Measurements from ENCODE around the gene ATP5F1D. TPM values are rescaled to one million over a fixed set of nuclear protein-coding genes. Genes with fewer than 3 reads are reported as not detected.

The ATP5F1D gene
- total RNA-seq, 1 donor from 2014 or later, result 167 TPM

DNA sequence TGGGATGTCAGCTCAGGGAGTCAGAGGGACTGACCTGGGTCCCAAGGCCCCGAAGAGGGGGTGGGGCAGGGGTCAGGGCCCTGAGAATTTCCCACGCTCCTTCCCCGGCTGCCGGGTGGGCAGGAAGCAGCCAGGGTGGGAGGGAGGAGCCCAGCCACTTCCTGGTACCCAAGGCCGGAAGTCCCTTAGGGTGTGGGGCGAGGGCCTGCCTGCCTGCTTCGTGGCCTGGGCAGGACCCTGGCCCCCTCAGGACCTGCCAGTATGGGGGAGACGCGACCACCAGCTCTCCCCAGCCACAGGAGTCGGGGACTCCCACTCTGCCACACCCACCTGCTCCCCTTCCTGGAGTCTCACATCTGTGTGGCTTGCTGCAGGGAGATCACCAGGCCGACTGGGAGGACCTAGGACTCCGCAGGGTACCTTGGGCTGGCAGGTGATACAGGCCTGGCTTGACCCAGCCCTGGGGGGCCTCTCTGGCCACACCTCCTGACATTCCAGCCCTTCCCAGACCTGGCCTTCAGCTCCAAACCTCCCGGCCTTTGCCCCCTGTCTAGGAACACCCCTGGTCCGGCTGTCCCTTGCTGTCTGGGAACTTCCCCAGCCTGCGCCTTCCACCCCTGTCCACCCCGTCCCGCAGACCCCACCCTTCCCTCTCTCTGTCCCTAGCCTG is 17.8 kb downstream of the ATP5F1D start:
- peaks cover 83% of the 10 kb centered on the region for H3K4me1 Mint-ChIP-seq (ENCODE audit: unreplicated experiment)

DNA sequence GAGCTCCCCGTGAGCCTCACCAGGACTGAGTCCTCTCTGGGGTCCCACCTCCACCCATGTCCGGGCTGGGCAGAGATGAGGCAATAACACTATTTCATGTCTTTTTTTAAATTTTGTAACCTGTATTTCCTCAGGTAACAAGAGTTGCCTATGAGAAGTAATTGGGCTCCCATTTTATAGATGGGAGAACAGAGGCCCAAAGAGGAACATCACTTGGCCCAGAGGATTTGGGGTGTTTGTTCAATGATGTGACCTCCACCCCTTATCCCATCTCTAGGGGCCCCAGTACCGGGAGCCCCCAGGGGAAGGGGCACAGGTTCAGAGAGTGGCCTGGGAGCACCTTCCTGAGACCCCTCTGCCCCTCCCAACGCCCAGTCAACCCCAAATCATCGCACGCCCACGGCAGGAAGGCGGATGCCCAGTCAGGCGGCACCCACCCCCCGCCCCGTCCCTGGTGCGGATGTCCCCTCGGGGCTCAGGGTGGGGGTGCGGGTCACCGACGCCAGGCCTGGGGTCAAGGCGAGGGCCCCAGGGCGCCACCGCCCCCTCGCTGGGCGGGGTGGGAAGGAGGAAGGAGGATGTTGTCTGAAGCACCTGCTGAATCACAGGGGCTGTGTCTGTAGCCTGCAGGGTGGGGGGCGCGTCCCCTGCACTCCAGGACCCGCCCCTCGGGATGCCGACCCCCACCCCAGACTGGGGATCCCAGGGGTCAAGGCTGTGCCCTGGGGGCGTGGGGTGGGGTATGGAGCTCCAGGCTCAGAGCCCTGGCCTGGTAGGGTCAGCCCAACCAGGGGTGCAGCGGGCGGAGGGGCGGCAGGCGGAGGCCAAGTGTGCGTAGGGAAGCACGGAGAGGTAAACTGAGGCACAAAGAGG is 18.6 kb downstream of the ATP5F1D start:
- Mint-ChIP-seq H3K27me3 (ENCODE audit: unreplicated experiment) (no peaks in the 10 kb centered on the region), H3K27ac (ENCODE audit: unreplicated experiment) (peak overlapping the region; percentile 95), H3K4me1 (ENCODE audit: unreplicated experiment) (peaks cover 84% of the 10 kb centered on the region), H3K9me3 (ENCODE audit: unreplicated experiment) (no peaks in the 10 kb centered on the region), H3K36me3 (ENCODE audit: unreplicated experiment) (peaks cover 22% of the 10 kb centered on the region), H3K4me3 (ENCODE audit: unreplicated experiment) (peak overlapping the region; percentile 57)
- no peak for DNase-seq (ENCODE audit: extremely low spot score, unreplicated experiment)
- TF ChIP-seq, protein P1, sequence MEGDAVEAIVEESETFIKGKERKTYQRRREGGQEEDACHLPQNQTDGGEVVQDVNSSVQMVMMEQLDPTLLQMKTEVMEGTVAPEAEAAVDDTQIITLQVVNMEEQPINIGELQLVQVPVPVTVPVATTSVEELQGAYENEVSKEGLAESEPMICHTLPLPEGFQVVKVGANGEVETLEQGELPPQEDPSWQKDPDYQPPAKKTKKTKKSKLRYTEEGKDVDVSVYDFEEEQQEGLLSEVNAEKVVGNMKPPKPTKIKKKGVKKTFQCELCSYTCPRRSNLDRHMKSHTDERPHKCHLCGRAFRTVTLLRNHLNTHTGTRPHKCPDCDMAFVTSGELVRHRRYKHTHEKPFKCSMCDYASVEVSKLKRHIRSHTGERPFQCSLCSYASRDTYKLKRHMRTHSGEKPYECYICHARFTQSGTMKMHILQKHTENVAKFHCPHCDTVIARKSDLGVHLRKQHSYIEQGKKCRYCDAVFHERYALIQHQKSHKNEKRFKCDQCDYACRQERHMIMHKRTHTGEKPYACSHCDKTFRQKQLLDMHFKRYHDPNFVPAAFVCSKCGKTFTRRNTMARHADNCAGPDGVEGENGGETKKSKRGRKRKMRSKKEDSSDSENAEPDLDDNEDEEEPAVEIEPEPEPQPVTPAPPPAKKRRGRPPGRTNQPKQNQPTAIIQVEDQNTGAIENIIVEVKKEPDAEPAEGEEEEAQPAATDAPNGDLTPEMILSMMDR (IDR thresholded peaks at IDR 0.05), result no peak

More for the DNA sequence above, 17.8 kb downstream of the ATP5F1D start:
- TF ChIP-seq, protein P1 (IDR thresholded peaks at IDR 0.05), result no peak
- peaks cover 27% of the 10 kb centered on the region for H3K36me3 Mint-ChIP-seq (ENCODE audit: unreplicated experiment)
- H3K4me3 Mint-ChIP-seq (ENCODE audit: unreplicated experiment), result peak overlapping the region; percentile 53
- H3K27ac Mint-ChIP-seq (ENCODE audit: unreplicated experiment), result peak overlapping the region; percentile 95
- DNase-seq (ENCODE audit: extremely low spot score, unreplicated experiment), result no peak
- no peaks in the 10 kb centered on the region for H3K9me3 Mint-ChIP-seq (ENCODE audit: unreplicated experiment)
- H3K27me3 Mint-ChIP-seq (ENCODE audit: unreplicated experiment), result no peaks in the 10 kb centered on the region

DNA sequence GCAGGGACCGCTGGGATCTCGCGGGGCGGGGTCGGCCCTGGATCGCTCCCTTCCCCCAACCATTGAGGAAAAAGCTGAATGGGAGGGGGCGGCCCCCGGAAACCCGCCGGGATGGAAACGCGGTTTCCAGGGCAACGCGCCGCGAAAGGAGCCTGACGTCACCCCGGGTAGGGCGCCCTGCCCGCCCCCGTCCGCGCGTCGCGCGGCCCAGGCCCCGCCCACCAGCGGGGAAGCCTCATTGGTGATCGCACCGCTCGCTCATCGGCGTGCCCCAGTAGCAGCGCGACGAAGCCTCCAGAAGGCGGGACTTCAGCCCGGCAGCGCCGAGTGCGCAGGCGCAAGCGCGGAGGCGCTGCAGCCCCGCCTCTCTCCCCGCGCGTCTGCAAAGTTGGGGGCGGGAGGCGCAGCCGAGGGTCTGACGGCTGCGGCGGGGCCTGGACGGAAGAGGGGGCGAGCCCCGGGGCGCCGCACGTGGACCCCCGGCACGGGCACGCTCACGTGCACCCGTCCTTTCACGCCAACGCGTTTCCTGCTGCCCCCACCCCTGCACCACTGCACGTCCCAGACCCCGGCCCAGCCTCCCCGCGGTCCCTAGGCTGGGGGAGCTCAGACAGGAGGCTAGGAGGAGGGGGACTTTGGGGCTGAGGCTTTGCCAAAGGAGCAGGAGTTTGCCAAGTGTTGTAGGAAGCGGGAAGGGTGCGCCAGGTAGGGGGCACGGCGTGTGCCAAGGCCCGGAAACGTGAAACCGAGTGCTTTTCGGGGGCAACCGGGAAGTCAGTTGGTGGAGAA is 19.4 kb downstream of the ATP5F1D start:
- Mint-ChIP-seq H3K4me1 (ENCODE audit: unreplicated experiment) (peaks cover 84% of the 10 kb centered on the region), H3K9me3 (ENCODE audit: unreplicated experiment) (no peaks in the 10 kb centered on the region), H3K36me3 (ENCODE audit: unreplicated experiment) (peaks cover 21% of the 10 kb centered on the region), H3K4me3 (ENCODE audit: unreplicated experiment) (peak overlapping the region; percentile 72), H3K27ac (ENCODE audit: unreplicated experiment) (peak overlapping the region; percentile 95), H3K27me3 (ENCODE audit: unreplicated experiment) (no peaks in the 10 kb centered on the region)
- TF ChIP-seq, protein P1 (IDR thresholded peaks at IDR 0.05), result no peak
- DNase-seq (ENCODE audit: extremely low spot score, unreplicated experiment), result peak; percentile 99

DNA sequence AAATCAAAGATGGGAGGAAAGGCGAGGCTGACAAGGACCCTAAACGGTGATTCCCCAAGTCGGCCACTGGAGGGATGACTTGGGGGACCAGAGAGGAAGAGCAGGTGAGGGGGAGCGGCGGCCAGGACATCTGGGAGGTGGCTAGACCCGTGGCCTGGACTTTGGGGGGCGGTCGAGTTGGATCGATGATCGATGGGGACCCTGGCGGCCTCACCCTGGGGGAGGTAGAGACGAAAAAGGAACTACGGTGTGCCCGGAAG is 19.9 kb downstream of the ATP5F1D start:
- Mint-ChIP-seq H3K36me3 (ENCODE audit: unreplicated experiment) (peaks cover 17% of the 10 kb centered on the region), H3K9me3 (ENCODE audit: unreplicated experiment) (no peaks in the 10 kb centered on the region), H3K4me1 (ENCODE audit: unreplicated experiment) (peaks cover 81% of the 10 kb centered on the region), H3K4me3 (ENCODE audit: unreplicated experiment) (peak overlapping the region; percentile 72), H3K27me3 (ENCODE audit: unreplicated experiment) (no peaks in the 10 kb centered on the region), H3K27ac (ENCODE audit: unreplicated experiment) (peak overlapping the region; percentile 95)
- DNase-seq (ENCODE audit: extremely low spot score, unreplicated experiment), result no peak
- TF ChIP-seq, protein P1 (IDR thresholded peaks at IDR 0.05), result peak; percentile 26
